HCT116 (cell line): ENCODE data around the gene TENM3. TPM values are rescaled to one million over a fixed set of nuclear protein-coding genes. Genes with fewer than 3 reads are reported as not detected.

Experiments
- ATAC-seq: fragments of 200-7000 bp; cut with Tn5 transposase; 2 replicates; pipeline ENCODE4 v1.9.1; 2020; ENCODE audit warnings: mild to moderate bottlenecking, moderate library complexity
- BruUV-seq: library from RNA; stranded (reverse); fragments of 400-500 nt; replicated peaks from 2 replicates; lab custom pipeline; 2021; lab: Mats Ljungman, UMichigan
- CTCF ChIA-PET: fragments of 300-600 bp; sonication (Branson Sonifier 250); formaldehyde crosslinking; loops from one replicate; lab custom pipeline; 2021; ENCODE audit warnings: antibody characterized with exemption; lab: Charles Lee
- POLR2A ChIA-PET: fragments of 300-600, 350-600 bp; sonication (Branson Sonifier 250); formaldehyde crosslinking; loops from one replicate; lab custom pipeline; 2021; ENCODE audit warnings: antibody characterized with exemption; lab: Charles Lee
- RAD21 ChIA-PET, 2 experiments: fragments of 300-600 bp; sonication (Branson Sonifier 250); formaldehyde crosslinking; loops; one replicate each; lab custom pipeline; 2023; ENCODE audit warnings: low total read pairs in 2 of 2; ENCODE audit not compliant: uncharacterized antibody in 2 of 2, unreplicated experiment in 2 of 2, low non-redundant PET in 1 of 2; lab: Charles Lee
- DNase-seq: peaks from one replicate; pipeline ENCODE4 v3.0.0-alpha.2; 2010; ENCODE audit warnings: low read depth, low spot score
- H2AFZ ChIP-seq: fragments of 200-600 bp; shearing (Covaris generic), sonication (generic); 2 replicates; pipeline ENCODE4 v1.6.1; 2017; ENCODE audit warnings: low read depth, mixed run types, mixed read lengths, antibody characterized with exemption, low read length; ENCODE audit not compliant: poor library complexity, severe bottlenecking
- H3K27ac ChIP-seq: 2 replicates; pipeline ENCODE4 v1.5.1; 2012; ENCODE audit warnings: low read depth, low read length
- H3K27me3 ChIP-seq: fragments of 200-600 bp; sonication (generic); 2 replicates; pipeline ENCODE4 v1.6.1; 2016; ENCODE audit warnings: mixed run types, low read length, mixed read lengths; ENCODE audit not compliant: insufficient read depth
- H3K36me3 ChIP-seq, 2 experiments: fragments of 200-500 bp in 1 of 2; fragments of 200-600 bp in 1 of 2; sonication (Bioruptor generic) in 1 of 2; sonication (generic) in 1 of 2; 2 replicates each; pipeline versions ENCODE4 v1.5.1 to v1.6.1; 2014 to 2016; ENCODE audit warnings: low read length in 2 of 2, inconsistent platforms in 1 of 2, mixed read lengths in 1 of 2, mixed run types in 1 of 2; ENCODE audit not compliant: insufficient read depth in 2 of 2, control insufficient read depth in 1 of 2
- H3K4me1 ChIP-seq, 2 experiments: fragments of 200-600 bp in 1 of 2; sonication (generic) in 1 of 2; 2 replicates each; pipeline versions ENCODE4 v1.5.1 to v1.6.1; 2012 to 2017; ENCODE audit warnings: low read length in 2 of 2, inconsistent platforms in 1 of 2, mild to moderate bottlenecking in 1 of 2, mixed read lengths in 1 of 2, mixed run types in 1 of 2, moderate library complexity in 1 of 2; ENCODE audit not compliant: insufficient read depth in 2 of 2, control insufficient read depth in 1 of 2
- H3K4me2 ChIP-seq: fragments of 200-600 bp; sonication (generic); 2 replicates; pipeline ENCODE4 v1.6.1; 2017; ENCODE audit warnings: mixed run types, low read length, mixed read lengths
- H3K4me3 ChIP-seq, 2 experiments: fragments of 200-600 bp in 1 of 2; sonication (generic) in 1 of 2; replicated peaks in 1 of 2; 2 replicates each; pipeline ENCODE4 v1.5.1; 2011 to 2016; ENCODE audit warnings: low read length in 2 of 2, control low read depth in 1 of 2, low read depth in 1 of 2, mild to moderate bottlenecking in 1 of 2, mixed read lengths in 1 of 2, mixed run types in 1 of 2
- H3K79me2 ChIP-seq: fragments of 200-600 bp; sonication (generic); 2 replicates; pipeline ENCODE4 v1.6.1; 2017; ENCODE audit warnings: mild to moderate bottlenecking, mixed run types, low read length, moderate library complexity, mixed read lengths; ENCODE audit not compliant: insufficient read depth
- H3K9ac ChIP-seq: fragments of 200-600 bp; sonication (generic); 2 replicates; pipeline ENCODE4 v1.6.1; 2016; ENCODE audit warnings: low read length, mixed read lengths
- H3K9me2 ChIP-seq: fragments of 200-600 bp; sonication (generic), shearing (Covaris generic); 2 replicates; pipeline ENCODE4 v1.6.1; 2017; ENCODE audit warnings: mixed run types, mild to moderate bottlenecking, moderate library complexity; ENCODE audit not compliant: insufficient read depth
- H3K9me3 ChIP-seq, 2 experiments: fragments of 200-500 bp in 1 of 2; fragments of 200-600 bp in 1 of 2; sonication (Bioruptor generic) in 1 of 2; sonication (generic) in 1 of 2; 2 replicates each; pipeline ENCODE4 v1.6.1; 2014 to 2017; ENCODE audit warnings: low read length in 2 of 2, mixed read lengths in 2 of 2, inconsistent platforms in 1 of 2, low read depth in 1 of 2, mild to moderate bottlenecking in 1 of 2, mixed run types in 1 of 2, moderate library complexity in 1 of 2; ENCODE audit not compliant: control insufficient read depth in 1 of 2, insufficient read depth in 1 of 2
- H4K20me1 ChIP-seq: fragments of 200-600 bp; sonication (generic), shearing (Covaris generic); 2 replicates; pipeline ENCODE4 v1.6.1; 2017; ENCODE audit warnings: mixed run types, mild to moderate bottlenecking, moderate library complexity; ENCODE audit not compliant: insufficient read depth
- CEBPB ChIP-seq: IDR thresholded peaks from 2 replicates; pipeline ENCODE4 v1.6.1; 2012; ENCODE audit warnings: low read depth
- EZH2phosphoT487 ChIP-seq: fragments of 200-600 bp; IDR thresholded peaks from 2 replicates; pipeline ENCODE4 v1.6.1; 2018; ENCODE audit warnings: antibody characterized with exemption, borderline replicate concordance
- JUND ChIP-seq: IDR thresholded peaks from 2 replicates; pipeline ENCODE4 v1.6.1; 2012
- MAX ChIP-seq: IDR thresholded peaks from 2 replicates; pipeline ENCODE4 v1.6.1; 2012
- SP1 ChIP-seq: IDR thresholded peaks from 2 replicates; pipeline ENCODE4 v1.6.1; 2012; ENCODE audit warnings: low read depth
- ZBTB33 ChIP-seq: IDR thresholded peaks from 2 replicates; pipeline ENCODE4 v1.6.1; 2011; ENCODE audit warnings: mild to moderate bottlenecking, low read length, moderate library complexity; ENCODE audit not compliant: insufficient replicate concordance; ENCODE audit errors: extremely low read depth
- ZNF274 ChIP-seq: fragments of 200-500 bp; sonication (Bioruptor generic); IDR thresholded peaks from 2 replicates; pipeline ENCODE4 v1.6.1; 2014; ENCODE audit warnings: mild to moderate bottlenecking, low read depth, low read length, inconsistent platforms
- intact Hi-C: fragments of 100-400 bp; cut with micrococcal nuclease; formaldehyde crosslinking; loops from 2 replicates; pipeline ENCODE4 v1.10.0; 2022
- total RNA-seq: library from RNA; stranded (reverse); gene quantifications from one replicate; pipeline ENCODE4 v1.2.1, GENCODE V29; 2021; ENCODE audit not compliant: unreplicated experiment

TENM3 gene
- total RNA-seq, 1 experiment from 2014 or later = 0.54 TPM

GRCh38 chr4:182328505-182328904, 85.3 kb downstream of the TENM3 start (continued):
- TF ChIP-seq ZBTB33 (no peak), ZNF274 (no peak)

- Histone ChIP-seq H3K9me2 (no peaks in the 10 kb centered on the region), H3K4me1 (no peaks in the 10 kb centered on the region), H3K79me2 (no peaks in the 10 kb centered on the region), H3K27ac (no peak overlapping the region), H3K36me3 (no peaks in the 10 kb centered on the region), H4K20me1 (no peaks in the 10 kb centered on the region), H3K27me3 (no peaks in the 10 kb centered on the region), H3K9me3 (no peaks in the 10 kb centered on the region), H3K4me2 (no peak overlapping the region), H3K9ac (no peak overlapping the region), H2AFZ (no peak overlapping the region), H3K4me3 (no peak overlapping the region)
- intact Hi-C loops = no loop called here
- ATAC-seq (no peak), DNase-seq (no peak)
- RAD21 ChIA-PET = no interaction called here
- POLR2A ChIA-PET = no interaction called here
- no peak for TF ChIP-seq EZH2phosphoT487
- TF ChIP-seq SP1 = no peak
- BruUV-seq = no TSS peak
- CTCF ChIA-PET = no interaction called here
Measured at GRCh38 chr4:182337366-182337765, 94.2 kb downstream of the TENM3 start.

- Histone ChIP-seq H3K4me2 (no peak overlapping the region), H3K4me3 (no peak overlapping the region), H3K36me3 (no peaks in the 10 kb centered on the region), H4K20me1 (no peaks in the 10 kb centered on the region), H3K9ac (no peak overlapping the region), H3K9me3 (no peaks in the 10 kb centered on the region), H2AFZ (no peak overlapping the region), H3K27ac (no peak overlapping the region), H3K27me3 (0 out of 2 replicates have a peak, but pooled peaks cover 7% of the 10 kb centered on the region), H3K79me2 (no peaks in the 10 kb centered on the region), H3K4me1 (no peaks in the 10 kb centered on the region), H3K9me2 (no peaks in the 10 kb centered on the region)
- ChIA-PET POLR2A (no interaction called here), RAD21 (no interaction called here), CTCF (no interaction called here)
- no peak for TF ChIP-seq JUND
- no peak for TF ChIP-seq CEBPB
- TF ChIP-seq MAX = no peak
- no TSS peak for BruUV-seq
- intact Hi-C loops = no loop called here
- no peak for DNase-seq
- ATAC-seq = no peak
Measured at GRCh38 chr4:182338063-182338462, 94.9 kb downstream of the TENM3 start.
